NB4 (cell line): Measurements from ENCODE around the gene CARMIL1.

Experiments used
- POLR2A ChIP-seq: IDR thresholded peaks from 2 replicates; pipeline ENCODE4 v1.6.1; 2011; ENCODE audit warnings: mild to moderate bottlenecking; ENCODE audit not compliant: insufficient read length; ENCODE audit errors: extremely low read depth
- TF ChIP-seq, protein P1 (sequence below): IDR thresholded peaks from one replicate; pipeline ENCODE4 v1.5.1; 2012; ENCODE audit warnings: low read depth, low read length

DNA sequence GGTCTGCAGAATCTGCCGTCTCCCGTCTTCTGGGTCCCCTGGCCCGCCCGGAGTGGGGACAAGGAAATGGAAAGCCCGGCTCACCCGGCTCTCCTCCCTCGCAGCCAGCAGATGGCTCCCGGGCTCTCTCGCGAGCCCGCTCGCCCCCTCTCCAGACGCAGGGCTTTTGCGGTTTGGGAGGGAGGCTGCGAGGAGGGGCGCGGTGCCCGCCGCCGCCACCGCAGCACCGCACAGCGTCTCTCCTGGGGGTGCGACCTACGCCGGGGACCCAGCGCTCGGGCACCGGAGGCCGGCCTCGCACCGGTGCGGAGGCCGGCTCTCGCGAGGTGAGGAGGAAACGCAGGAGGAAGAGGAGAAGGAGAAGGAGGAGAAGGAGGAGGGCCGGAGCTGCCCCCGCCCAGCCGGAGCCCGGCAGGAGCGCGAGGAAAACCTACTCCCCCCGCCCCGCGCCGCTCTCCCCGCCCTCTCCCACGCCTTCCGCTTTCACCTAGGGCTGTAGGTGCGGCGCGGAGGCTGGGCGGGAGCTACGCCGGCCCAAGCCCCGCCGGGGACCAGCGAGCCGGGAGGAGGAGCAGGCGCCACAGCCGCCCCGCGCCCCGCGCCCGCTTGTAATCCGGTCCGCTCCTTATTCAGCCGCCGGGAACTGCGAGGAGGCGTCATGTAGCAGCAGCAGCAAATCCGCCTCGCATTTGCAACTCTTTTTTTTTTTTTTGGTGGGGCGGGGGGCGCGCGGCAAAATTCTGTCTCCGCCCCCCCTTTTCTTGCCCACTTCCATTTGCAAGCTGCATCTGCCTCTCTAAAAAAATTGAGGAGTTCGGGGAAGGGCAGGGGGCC, at the start of gene CARMIL1:
- no peak for TF ChIP-seq POLR2A
- TF ChIP-seq, protein P1, sequence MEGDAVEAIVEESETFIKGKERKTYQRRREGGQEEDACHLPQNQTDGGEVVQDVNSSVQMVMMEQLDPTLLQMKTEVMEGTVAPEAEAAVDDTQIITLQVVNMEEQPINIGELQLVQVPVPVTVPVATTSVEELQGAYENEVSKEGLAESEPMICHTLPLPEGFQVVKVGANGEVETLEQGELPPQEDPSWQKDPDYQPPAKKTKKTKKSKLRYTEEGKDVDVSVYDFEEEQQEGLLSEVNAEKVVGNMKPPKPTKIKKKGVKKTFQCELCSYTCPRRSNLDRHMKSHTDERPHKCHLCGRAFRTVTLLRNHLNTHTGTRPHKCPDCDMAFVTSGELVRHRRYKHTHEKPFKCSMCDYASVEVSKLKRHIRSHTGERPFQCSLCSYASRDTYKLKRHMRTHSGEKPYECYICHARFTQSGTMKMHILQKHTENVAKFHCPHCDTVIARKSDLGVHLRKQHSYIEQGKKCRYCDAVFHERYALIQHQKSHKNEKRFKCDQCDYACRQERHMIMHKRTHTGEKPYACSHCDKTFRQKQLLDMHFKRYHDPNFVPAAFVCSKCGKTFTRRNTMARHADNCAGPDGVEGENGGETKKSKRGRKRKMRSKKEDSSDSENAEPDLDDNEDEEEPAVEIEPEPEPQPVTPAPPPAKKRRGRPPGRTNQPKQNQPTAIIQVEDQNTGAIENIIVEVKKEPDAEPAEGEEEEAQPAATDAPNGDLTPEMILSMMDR: peak; percentile 45
